ENCODE results near the gene PARP15. TPM values are rescaled to one million over a fixed set of nuclear protein-coding genes. Genes with fewer than 3 reads are reported as not detected.
A peak's percentile ranks its signal among the peaks of the same experiment; 100 is the strongest.

Gene PARP15
- total RNA-seq, 6 donors from 2014 or later = 7.0 to 30.4 (median 12.3) TPM

GRCh38 chr3:122553171-122553570 lies 24.3 kb upstream of the PARP15 start:
- no peak for TF ChIP-seq POLR2AphosphoS5 (IDR thresholded peaks at IDR 0.05)
- no peak for TF ChIP-seq POLR2A (IDR thresholded peaks at IDR 0.05)
- no peak for TF ChIP-seq CTCF (IDR thresholded peaks at IDR 0.05)
- TF ChIP-seq EP300 (IDR thresholded peaks at IDR 0.05) = no peak
- Histone ChIP-seq H3K27me3 (no peaks in the 10 kb centered on the region), H3K4me1 (peaks cover 0 to 4% (median 0%) of the 10 kb centered on the region in 4 donors), H3K4me3 (no peak overlapping the region), H3K9me3 (no peaks in the 10 kb centered on the region), H3K36me3 (peaks cover 46 to 99% (median 77%) of the 10 kb centered on the region in 4 donors), H3K27ac (no peak overlapping the region)
- DNase-seq = no peak
- ATAC-seq (ENCODE audit: low FRiP score in 2 of 2) = no peak
- WGBS, 2 donors = 57 to 68% methylated on average over 3 of the region's 3 CpGs

DNA sequence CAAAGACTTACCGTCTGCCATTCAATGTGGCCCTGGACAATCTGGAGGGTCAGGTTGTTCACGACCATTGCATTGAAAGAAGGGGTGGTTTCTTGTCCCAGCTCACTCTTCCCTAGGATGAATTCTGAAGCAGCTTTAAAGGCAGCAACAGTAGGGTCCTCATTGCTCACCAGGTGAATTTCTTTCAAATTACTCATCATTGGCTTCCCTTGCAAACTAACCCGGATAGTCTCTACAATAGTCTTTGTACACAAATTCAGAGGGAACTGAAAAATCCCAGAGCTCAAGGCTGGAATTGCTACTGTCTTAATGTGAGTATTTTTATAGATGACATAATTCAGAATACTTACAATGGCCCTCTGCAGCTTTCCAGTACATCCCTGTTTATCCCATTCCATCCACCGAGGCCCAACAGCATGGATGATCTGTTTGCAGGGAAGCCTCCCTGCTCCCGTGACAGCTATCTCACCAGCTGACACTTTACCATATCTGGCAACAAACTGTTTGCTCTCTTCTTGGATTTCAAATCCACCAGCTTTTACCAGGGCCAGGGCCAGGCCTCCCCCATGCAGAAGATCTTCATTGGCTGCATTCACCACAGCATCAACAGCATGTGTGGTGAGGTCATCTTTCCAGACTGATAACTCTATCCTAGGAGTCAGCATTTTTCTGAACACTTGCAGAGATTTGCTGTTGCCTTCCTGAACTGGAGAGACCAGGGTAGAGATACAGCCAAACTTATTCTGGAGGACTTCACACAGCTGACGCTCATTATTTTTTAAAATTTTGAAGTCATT lies 22.0 kb upstream of the PARP15 start:
- H3K4me3 ChIP-seq = no peak overlapping the region
- H3K36me3 ChIP-seq = peaks cover 42 to 91% (median 68%) of the 10 kb centered on the region in 4 donors
- ATAC-seq (ENCODE audit: low FRiP score in 2 of 2) = peak in 1 of 2 donors; percentile 70
- no peak overlapping the region for H3K27ac ChIP-seq
- no peak for DNase-seq
- no peaks in the 10 kb centered on the region for H3K27me3 ChIP-seq
- no peaks in the 10 kb centered on the region for H3K9me3 ChIP-seq
- H3K4me1 ChIP-seq = peaks cover 0 to 8% (median 4%) of the 10 kb centered on the region in 4 donors
- TF ChIP-seq POLR2A (IDR thresholded peaks at IDR 0.05) (no peak), EP300 (IDR thresholded peaks at IDR 0.05) (no peak), CTCF (IDR thresholded peaks at IDR 0.05) (no peak), POLR2AphosphoS5 (IDR thresholded peaks at IDR 0.05) (no peak)
- WGBS, 2 donors = 95% methylated on average over 6 of the region's 6 CpGs

GRCh38 chr3:122557356-122557755 lies 20.1 kb upstream of the PARP15 start:
- DNase-seq = no peak
- no peak for TF ChIP-seq POLR2AphosphoS5 (IDR thresholded peaks at IDR 0.05)
- no peak for TF ChIP-seq POLR2A (IDR thresholded peaks at IDR 0.05)
- TF ChIP-seq CTCF (IDR thresholded peaks at IDR 0.05) = no peak
- no peak for TF ChIP-seq EP300 (IDR thresholded peaks at IDR 0.05)

DNA sequence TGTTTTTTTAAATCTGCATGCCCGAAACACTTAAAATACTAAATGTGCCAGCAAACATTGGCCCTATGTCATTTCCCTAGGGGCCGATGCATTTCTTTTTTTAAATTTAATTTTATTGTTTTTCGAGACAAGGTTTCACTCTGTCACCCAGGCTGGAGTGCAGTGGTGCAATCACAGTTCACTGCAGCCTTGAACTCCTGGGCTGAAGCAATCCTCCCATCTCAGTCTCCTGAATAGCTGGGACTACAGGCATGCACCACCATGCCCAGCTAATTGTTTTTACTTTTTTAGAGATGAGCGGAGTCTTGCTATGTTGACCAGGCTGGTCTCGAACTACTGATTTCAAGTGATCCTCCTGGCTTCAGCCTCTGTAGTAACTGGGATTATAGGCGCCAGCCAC lies 18.8 kb upstream of the PARP15 start:
- no peak for TF ChIP-seq POLR2A (IDR thresholded peaks at IDR 0.05)
- TF ChIP-seq CTCF (IDR thresholded peaks at IDR 0.05) = no peak
- TF ChIP-seq POLR2AphosphoS5 (IDR thresholded peaks at IDR 0.05) = no peak
- TF ChIP-seq EP300 (IDR thresholded peaks at IDR 0.05) = no peak
- H3K4me1 ChIP-seq = peaks cover 24 to 33% (median 30%) of the 10 kb centered on the region in 4 donors
- 92% methylated on average over 6 of the region's 6 CpGs for WGBS, 2 donors
- H3K27ac ChIP-seq = no peak overlapping the region
- no peak overlapping the region for H3K4me3 ChIP-seq
- H3K36me3 ChIP-seq = peaks cover 33 to 61% (median 45%) of the 10 kb centered on the region in 4 donors
- ATAC-seq (ENCODE audit: low FRiP score in 2 of 2) = no peak
- no peak for DNase-seq
- no peaks in the 10 kb centered on the region for H3K27me3 ChIP-seq
- H3K9me3 ChIP-seq = no peaks in the 10 kb centered on the region

More at GRCh38 chr3:122557356-122557755, 20.1 kb upstream of the PARP15 start:
- no peaks in the 10 kb centered on the region for H3K27me3 ChIP-seq
- no peak overlapping the region for H3K27ac ChIP-seq
- H3K36me3 ChIP-seq = peaks cover 33 to 72% (median 51%) of the 10 kb centered on the region in 4 donors
- H3K4me1 ChIP-seq = peaks cover 12 to 20% (median 19%) of the 10 kb centered on the region in 4 donors
- WGBS, 2 donors = 80 to 88% methylated on average over 5 of the region's 5 CpGs
- no peaks in the 10 kb centered on the region for H3K9me3 ChIP-seq
- ATAC-seq (ENCODE audit: low FRiP score in 2 of 2) = no peak
- no peak overlapping the region for H3K4me3 ChIP-seq
